GM21367 (cell line): Measurements from ENCODE around the gene LAX1.

Experiments
- ATAC-seq: cut with Tn5 transposase; IDR thresholded peaks from one replicate; pipeline ENCODE4 v1.9.1; 2021; ENCODE audit not compliant: unreplicated experiment

Gene LAX1

GRCh38 chr1:203807196-203807595 is 42.2 kb downstream of the LAX1 start:
- no peak for ATAC-seq

DNA sequence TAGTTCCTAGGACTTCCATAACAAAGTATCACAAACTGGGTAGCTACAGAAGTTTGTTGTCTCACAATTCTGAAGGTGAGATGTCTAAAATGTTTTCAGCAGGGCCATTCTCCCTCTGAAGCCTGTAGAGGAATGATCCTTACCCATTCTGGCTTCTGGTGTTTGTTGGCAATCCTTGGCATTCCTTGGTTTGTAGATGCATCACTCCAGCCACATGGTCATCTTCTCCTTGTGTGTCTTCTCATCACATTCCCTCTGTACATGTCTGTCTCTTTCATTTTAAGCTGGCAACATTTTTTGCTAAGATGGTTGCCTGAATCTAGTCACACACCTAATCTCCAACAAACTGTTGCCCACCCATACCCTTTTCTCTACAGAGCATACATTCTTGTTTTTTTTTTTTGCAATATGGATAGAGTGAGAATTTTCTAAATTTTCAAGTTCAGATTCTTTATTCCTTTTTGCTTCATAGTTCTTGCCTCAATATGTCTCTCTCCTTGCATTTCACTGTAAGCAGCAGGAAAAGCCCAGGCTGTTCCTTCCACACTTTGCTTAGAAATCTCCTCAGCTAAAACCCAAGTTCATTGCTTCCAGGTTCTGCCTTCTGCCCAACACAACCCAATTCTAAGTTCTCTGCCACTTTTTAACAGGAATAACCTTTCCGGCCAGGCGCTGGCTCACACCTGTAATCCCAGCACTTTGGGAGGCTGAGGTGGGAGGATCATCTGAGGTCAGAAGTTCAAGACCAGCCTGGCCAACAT is 48.8 kb downstream of the LAX1 start:
- ATAC-seq, result no peak

DNA sequence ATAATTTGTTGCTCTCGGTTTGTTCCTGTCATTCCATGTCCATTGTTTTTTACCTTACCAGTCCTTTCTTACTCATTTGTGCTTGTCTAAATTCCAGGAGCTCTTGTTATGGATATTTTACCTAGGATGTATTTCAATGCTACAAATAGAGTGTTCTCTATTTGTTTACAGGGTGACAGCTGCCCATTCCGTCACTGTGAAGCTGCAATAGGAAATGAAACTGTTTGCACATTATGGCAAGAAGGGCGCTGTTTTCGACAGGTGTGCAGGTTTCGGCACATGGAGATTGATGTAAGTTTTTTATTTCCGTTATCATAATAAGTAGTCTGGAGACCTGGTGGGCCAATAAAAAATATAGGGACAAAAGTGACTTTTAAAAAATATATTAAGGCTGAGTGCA is 53.4 kb downstream of the LAX1 start:
- ATAC-seq, result no peak

DNA sequence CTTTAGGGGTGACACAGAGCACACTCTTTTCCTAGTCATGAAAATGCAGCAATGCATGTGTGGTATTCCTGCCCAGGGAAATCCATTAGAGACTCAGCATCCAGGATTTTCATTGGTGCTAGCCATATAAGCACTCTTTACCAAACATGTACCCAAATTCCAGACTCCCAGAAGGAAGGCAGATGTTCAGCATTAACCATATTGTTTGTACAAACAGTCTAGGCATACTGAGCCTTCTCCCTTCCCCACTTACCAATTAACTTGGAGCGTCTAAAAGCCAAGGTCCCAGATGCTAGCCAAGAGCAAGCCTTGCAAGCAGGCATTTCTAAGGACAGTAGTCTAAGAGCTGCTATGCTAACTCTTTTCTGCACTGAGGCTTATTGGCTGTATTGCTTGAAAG is 58.3 kb downstream of the LAX1 start:
- no peak for ATAC-seq
